HepG2 (cell line): Measurements from ENCODE around the gene ABCF1. TPM values are rescaled to one million over a fixed set of nuclear protein-coding genes. Genes with fewer than 3 reads are reported as not detected.

Experiments used
- BORCS8-MEF2B ChIP-seq: sonication (generic); formaldehyde crosslinking; IDR thresholded peaks from 2 replicates; pipeline ENCODE4 v1.8.0; 2022; ENCODE audit warnings: mild to moderate bottlenecking, missing genetic modification reagents
- CERS6 ChIP-seq: sonication (generic); formaldehyde crosslinking; IDR thresholded peaks from 2 replicates; pipeline ENCODE4 v1.5.0; 2020; ENCODE audit warnings: missing genetic modification reagents
- EP300 ChIP-seq, 3 experiments: sonication (generic) in 1 of 3; formaldehyde crosslinking in 1 of 3; IDR thresholded peaks; 2 replicates each; pipeline versions ENCODE4 v1.5.1 to v1.6.1; 2011 to 2020; ENCODE audit warnings: low read depth in 2 of 3, low read length in 2 of 3, borderline replicate concordance in 1 of 3, improper control_type of control experiment in 1 of 3, mild to moderate bottlenecking in 1 of 3, missing genetic modification reagents in 1 of 3, moderate library complexity in 1 of 3
- GRHL1 ChIP-seq: sonication (generic); formaldehyde crosslinking; conservative IDR thresholded peaks from 2 replicates; pipeline ENCODE4 v1.8.0; 2022; ENCODE audit warnings: missing genetic modification reagents
- NONO ChIP-seq, 2 experiments: fragments of 450-650 bp in 1 of 2; sonication (generic) in 1 of 2; formaldehyde crosslinking in 1 of 2; IDR thresholded peaks in 1 of 2; conservative IDR thresholded peaks in 1 of 2; 2 replicates each; pipeline versions ENCODE4 v1.6.1 to v1.8.0; 2017 to 2022; ENCODE audit warnings: mild to moderate bottlenecking in 1 of 2, missing genetic modification reagents in 1 of 2, moderate library complexity in 1 of 2
- RBFOX2 ChIP-seq: fragments of 200-400 bp; formaldehyde crosslinking; IDR thresholded peaks from 2 replicates; pipeline ENCODE4 v1.6.1; 2017; ENCODE audit warnings: low read depth, mild to moderate bottlenecking, low read length
- RNF2 ChIP-seq: fragments of 450-650 bp; conservative IDR thresholded peaks from 2 replicates; pipeline ENCODE4 v1.6.1; 2016; ENCODE audit warnings: low read depth
- SIX1 ChIP-seq: sonication (generic); formaldehyde crosslinking; IDR thresholded peaks from 2 replicates; pipeline ENCODE4 v1.4.0; 2020; ENCODE audit warnings: missing genetic modification reagents, borderline replicate concordance
- ZNF326 ChIP-seq: sonication (generic); formaldehyde crosslinking; IDR thresholded peaks from 2 replicates; pipeline ENCODE4 v1.4.0; 2020; ENCODE audit warnings: missing genetic modification reagents, borderline replicate concordance
- ZNF501 ChIP-seq: sonication (generic); formaldehyde crosslinking; IDR thresholded peaks from 2 replicates; pipeline ENCODE4 v1.5.1; 2020; ENCODE audit warnings: mild to moderate bottlenecking, moderate library complexity, missing genetic modification reagents
- ZNF567 ChIP-seq: sonication (generic); formaldehyde crosslinking; IDR thresholded peaks from 2 replicates; pipeline ENCODE4 v1.8.1; 2023; ENCODE audit warnings: mild to moderate bottlenecking, missing genetic modification reagents, borderline replicate concordance
- ZNF770 ChIP-seq: sonication (generic); formaldehyde crosslinking; IDR thresholded peaks from 2 replicates; pipeline ENCODE4 v1.5.0; 2020; ENCODE audit warnings: mild to moderate bottlenecking, missing genetic modification reagents
- ZNF775 ChIP-seq: sonication (generic); formaldehyde crosslinking; IDR thresholded peaks from 2 replicates; pipeline ENCODE4 v1.4.0; 2020; ENCODE audit warnings: missing genetic modification reagents, mild to moderate bottlenecking, moderate library complexity, borderline replicate concordance
- ZNF891 ChIP-seq: sonication (generic); formaldehyde crosslinking; IDR thresholded peaks from 2 replicates; pipeline ENCODE4 v1.5.0; 2020; ENCODE audit warnings: mild to moderate bottlenecking, missing genetic modification reagents
- polyA plus RNA-seq, 8 experiments: library from polyadenylated mRNA; depleted of rRNA in 3 of 8; stranded (reverse) in 7 of 8; unstranded in 1 of 8; fragments of >200 nt; fragmentation: Illumina TruSeq in 4 of 8; extraction: Trizol in 4 of 8; gene quantifications; 2 replicates each; pipeline versions ENCODE4 v1.2.1 to v1.2.3, GENCODE V29; 2011 to 2016; ENCODE audit warnings: low read depth in 4 of 8, missing spikeins in 1 of 8, mixed read lengths in 1 of 8; ENCODE audit not compliant: insufficient read depth in 1 of 8
- total RNA-seq, 5 experiments: library from RNA; depleted of rRNA; stranded (reverse); fragments of >200 nt; fragmentation: Illumina TruSeq; extraction: Trizol; gene quantifications; 2 replicates each; pipeline ENCODE4 v1.2.3, GENCODE V29; 2016; ENCODE audit warnings: low read depth in 1 of 5
- TF ChIP-seq, protein P1 (sequence below): sonication (generic); formaldehyde crosslinking; conservative IDR thresholded peaks from 2 replicates; pipeline ENCODE4 v1.5.0; 2020; ENCODE audit warnings: missing genetic modification reagents
- TF ChIP-seq, protein P2 (sequence below): sonication (generic); formaldehyde crosslinking; IDR thresholded peaks from 2 replicates; pipeline ENCODE4 v1.5.0; 2020; ENCODE audit warnings: mild to moderate bottlenecking, missing genetic modification reagents, borderline replicate concordance

ABCF1 gene
- total and polyA plus RNA-seq, 2 of the 13 experiments (the other 11 are each of a cell fraction or from before 2014, with no cell fraction given): 25.4 to 98.9 TPM

- TF ChIP-seq SIX1 (CRISPR knock-in tag) (no peak; the same call in 1 of the 2 replicates), ZNF770 (no peak), ZNF501 (CRISPR knock-in tag) (peak; percentile 86), BORCS8-MEF2B (CRISPR knock-in tag) (peak; percentile 88; the same call in 1 of the 2 replicates), NONO (IDR thresholded peaks at IDR 0.05) (no peak), NONO (CRISPR knock-in tag; conservative IDR thresholded peaks at IDR 0.05) (0 out of 2 replicates have a peak, but pooled peaks have one; percentile 32), CERS6 (CRISPR knock-in tag) (no peak), EP300 (IDR thresholded peaks at IDR 0.05; ENCODE audit: low read depth in 2 of 2, low read length in 2 of 2) (0 out of 4 replicates have a peak, but pooled peaks of 1 of the 2 experiments have one; percentile 22), EP300 (CRISPR knock-in tag; IDR thresholded peaks at IDR 0.05; ENCODE audit: borderline replicate concordance) (no peak; the same call in 1 of the 2 replicates), ZNF891 (peak; percentile 91), RNF2 (no peak), ZNF326 (no peak), ZNF567 (CRISPR knock-in tag) (peak; percentile 99), ZNF775 (CRISPR knock-in tag) (no peak), GRHL1 (CRISPR knock-in tag) (no peak), RBFOX2 (no peak)
- TF ChIP-seq, protein P1, sequence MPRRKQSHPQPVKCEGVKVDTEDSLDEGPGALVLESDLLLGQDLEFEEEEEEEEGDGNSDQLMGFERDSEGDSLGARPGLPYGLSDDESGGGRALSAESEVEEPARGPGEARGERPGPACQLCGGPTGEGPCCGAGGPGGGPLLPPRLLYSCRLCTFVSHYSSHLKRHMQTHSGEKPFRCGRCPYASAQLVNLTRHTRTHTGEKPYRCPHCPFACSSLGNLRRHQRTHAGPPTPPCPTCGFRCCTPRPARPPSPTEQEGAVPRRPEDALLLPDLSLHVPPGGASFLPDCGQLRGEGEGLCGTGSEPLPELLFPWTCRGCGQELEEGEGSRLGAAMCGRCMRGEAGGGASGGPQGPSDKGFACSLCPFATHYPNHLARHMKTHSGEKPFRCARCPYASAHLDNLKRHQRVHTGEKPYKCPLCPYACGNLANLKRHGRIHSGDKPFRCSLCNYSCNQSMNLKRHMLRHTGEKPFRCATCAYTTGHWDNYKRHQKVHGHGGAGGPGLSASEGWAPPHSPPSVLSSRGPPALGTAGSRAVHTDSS (CRISPR knock-in tag): no peak
- TF ChIP-seq, protein P2, sequence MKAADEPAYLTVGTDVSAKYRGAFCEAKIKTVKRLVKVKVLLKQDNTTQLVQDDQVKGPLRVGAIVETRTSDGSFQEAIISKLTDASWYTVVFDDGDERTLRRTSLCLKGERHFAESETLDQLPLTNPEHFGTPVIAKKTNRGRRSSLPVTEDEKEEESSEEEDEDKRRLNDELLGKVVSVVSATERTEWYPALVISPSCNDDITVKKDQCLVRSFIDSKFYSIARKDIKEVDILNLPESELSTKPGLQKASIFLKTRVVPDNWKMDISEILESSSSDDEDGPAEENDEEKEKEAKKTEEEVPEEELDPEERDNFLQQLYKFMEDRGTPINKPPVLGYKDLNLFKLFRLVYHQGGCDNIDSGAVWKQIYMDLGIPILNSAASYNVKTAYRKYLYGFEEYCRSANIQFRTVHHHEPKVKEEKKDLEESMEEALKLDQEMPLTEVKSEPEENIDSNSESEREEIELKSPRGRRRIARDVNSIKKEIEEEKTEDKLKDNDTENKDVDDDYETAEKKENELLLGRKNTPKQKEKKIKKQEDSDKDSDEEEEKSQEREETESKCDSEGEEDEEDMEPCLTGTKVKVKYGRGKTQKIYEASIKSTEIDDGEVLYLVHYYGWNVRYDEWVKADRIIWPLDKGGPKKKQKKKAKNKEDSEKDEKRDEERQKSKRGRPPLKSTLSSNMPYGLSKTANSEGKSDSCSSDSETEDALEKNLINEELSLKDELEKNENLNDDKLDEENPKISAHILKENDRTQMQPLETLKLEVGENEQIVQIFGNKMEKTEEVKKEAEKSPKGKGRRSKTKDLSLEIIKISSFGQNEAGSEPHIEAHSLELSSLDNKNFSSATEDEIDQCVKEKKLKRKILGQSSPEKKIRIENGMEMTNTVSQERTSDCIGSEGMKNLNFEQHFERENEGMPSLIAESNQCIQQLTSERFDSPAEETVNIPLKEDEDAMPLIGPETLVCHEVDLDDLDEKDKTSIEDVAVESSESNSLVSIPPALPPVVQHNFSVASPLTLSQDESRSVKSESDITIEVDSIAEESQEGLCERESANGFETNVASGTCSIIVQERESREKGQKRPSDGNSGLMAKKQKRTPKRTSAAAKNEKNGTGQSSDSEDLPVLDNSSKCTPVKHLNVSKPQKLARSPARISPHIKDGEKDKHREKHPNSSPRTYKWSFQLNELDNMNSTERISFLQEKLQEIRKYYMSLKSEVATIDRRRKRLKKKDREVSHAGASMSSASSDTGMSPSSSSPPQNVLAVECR (CRISPR knock-in tag): peak; percentile 93
Observed at GRCh38 chr6:30617565-30618269, 46.5 kb downstream of the ABCF1 start, which contains the start of gene MRPS18B (continued).
